Endothelial cell (in vitro differentiated cells): ENCODE measurements around the gene AGBL5. TPM values are rescaled to one million over a fixed set of nuclear protein-coding genes. Genes with fewer than 3 reads are reported as not detected.

Experiments
- DNase-seq: peaks from one replicate; pipeline ENCODE4 v3.0.0; 2021; ENCODE audit warnings: low spot score
- H3K27ac Mint-ChIP-seq: one replicate; pipeline ENCODE4 v1.8.0; 2021; ENCODE audit warnings: mixed read lengths, inconsistent platforms; ENCODE audit not compliant: unreplicated experiment
- H3K27me3 Mint-ChIP-seq: one replicate; pipeline ENCODE4 v1.8.0; 2021; ENCODE audit warnings: mild to moderate bottlenecking, moderate library complexity, mixed read lengths, inconsistent platforms; ENCODE audit not compliant: unreplicated experiment
- H3K36me3 Mint-ChIP-seq: one replicate; pipeline ENCODE4 v1.8.0; 2021; ENCODE audit warnings: mild to moderate bottlenecking, low read depth, mixed read lengths, inconsistent platforms; ENCODE audit not compliant: unreplicated experiment
- H3K4me1 Mint-ChIP-seq: one replicate; pipeline ENCODE4 v1.8.0; 2021; ENCODE audit warnings: mild to moderate bottlenecking, mixed read lengths, inconsistent platforms; ENCODE audit not compliant: unreplicated experiment
- H3K4me3 Mint-ChIP-seq: one replicate; pipeline ENCODE4 v1.8.0; 2021; ENCODE audit warnings: mild to moderate bottlenecking, mixed read lengths, inconsistent platforms; ENCODE audit not compliant: unreplicated experiment
- H3K9me3 Mint-ChIP-seq: one replicate; pipeline ENCODE4 v1.8.0; 2021; ENCODE audit warnings: mixed read lengths, inconsistent platforms; ENCODE audit not compliant: unreplicated experiment
- long read RNA-seq: library from polyadenylated mRNA; unstranded; transcript quantifications from one replicate; pipeline ENCODE4 v2.0.0, GENCODE V29; 2020; ENCODE audit not compliant: unreplicated experiment
- total RNA-seq: library from RNA; stranded (reverse); fragmentation: NEBNext Ultra II Directional; extraction: Animal tissue kit (Norgen Biotek cat#: 25700); gene quantifications from one replicate; pipeline ENCODE4 v1.2.1, GENCODE V29; 2021; ENCODE audit not compliant: unreplicated experiment
- TF ChIP-seq, protein P1 (sequence below): fragments of 200-600 bp; sonication (generic); IDR thresholded peaks from one replicate; pipeline ENCODE4 v1.5.0; 2021; ENCODE audit warnings: antibody characterized with exemption; ENCODE audit not compliant: unreplicated experiment

AGBL5 gene, protein sequence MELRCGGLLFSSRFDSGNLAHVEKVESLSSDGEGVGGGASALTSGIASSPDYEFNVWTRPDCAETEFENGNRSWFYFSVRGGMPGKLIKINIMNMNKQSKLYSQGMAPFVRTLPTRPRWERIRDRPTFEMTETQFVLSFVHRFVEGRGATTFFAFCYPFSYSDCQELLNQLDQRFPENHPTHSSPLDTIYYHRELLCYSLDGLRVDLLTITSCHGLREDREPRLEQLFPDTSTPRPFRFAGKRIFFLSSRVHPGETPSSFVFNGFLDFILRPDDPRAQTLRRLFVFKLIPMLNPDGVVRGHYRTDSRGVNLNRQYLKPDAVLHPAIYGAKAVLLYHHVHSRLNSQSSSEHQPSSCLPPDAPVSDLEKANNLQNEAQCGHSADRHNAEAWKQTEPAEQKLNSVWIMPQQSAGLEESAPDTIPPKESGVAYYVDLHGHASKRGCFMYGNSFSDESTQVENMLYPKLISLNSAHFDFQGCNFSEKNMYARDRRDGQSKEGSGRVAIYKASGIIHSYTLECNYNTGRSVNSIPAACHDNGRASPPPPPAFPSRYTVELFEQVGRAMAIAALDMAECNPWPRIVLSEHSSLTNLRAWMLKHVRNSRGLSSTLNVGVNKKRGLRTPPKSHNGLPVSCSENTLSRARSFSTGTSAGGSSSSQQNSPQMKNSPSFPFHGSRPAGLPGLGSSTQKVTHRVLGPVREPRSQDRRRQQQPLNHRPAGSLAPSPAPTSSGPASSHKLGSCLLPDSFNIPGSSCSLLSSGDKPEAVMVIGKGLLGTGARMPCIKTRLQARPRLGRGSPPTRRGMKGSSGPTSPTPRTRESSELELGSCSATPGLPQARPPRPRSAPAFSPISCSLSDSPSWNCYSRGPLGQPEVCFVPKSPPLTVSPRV
- total RNA-seq = 32.5 TPM
- long read RNA-seq, transcript AGBL5-201 (11 exons, 2,382 nt) = major isoform, 9 of 18 reads
- long read RNA-seq, partial matches to known transcripts = 4 of 18 reads
- long read RNA-seq, other reads (novel, unspliced or antisense) = 5 of 18 reads

DNA sequence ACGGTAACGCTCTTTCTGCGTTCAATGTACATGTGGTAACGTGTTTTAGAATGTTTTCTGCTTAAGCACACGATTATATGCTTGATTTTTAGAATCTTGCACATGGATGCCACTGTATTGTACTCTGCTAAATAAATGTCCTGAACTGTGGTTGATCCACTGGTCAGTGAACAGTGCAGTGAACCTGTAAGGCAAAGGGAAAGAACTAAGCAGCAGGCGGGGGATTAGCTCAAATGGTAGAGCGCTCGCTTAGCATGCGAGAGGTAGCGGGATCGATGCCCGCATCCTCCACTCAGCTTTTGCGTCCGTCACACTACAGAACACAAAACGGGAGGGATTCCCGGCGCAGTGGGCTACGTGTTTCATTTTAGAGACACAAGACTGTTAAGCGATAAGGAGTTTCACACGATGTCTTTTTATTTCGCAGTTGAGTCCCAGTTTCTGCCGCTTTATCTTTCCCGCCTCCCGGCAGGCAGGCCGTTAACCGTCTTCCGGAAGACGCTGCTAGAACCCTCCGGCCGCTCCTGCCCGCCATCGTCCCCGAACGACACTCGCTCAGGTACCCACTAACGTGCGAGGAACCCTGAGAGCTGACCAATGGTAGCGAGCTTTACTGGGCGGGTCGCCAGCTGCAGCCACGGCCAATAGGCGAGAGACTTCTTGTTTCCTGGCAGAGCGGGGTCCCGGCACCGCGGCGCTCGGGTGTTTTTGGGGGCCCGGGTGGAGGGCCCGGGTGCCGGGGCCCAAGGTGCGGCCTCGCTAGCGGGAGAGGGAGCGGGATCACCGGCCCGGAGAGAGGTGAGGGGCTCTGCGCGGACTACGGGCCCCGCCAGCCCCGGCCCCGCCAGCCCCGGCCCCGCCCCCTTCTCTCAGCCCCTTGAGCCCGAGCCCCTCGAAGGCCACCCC lies at the start of gene AGBL5:
Gene AGBL5 (plus strand): TSS at position 673 of the 906 bp plus-strand sequence. CDS start 1,291 bp downstream, outside the sequence.
- peaks cover 33% of the 10 kb centered on the region for H3K27me3 Mint-ChIP-seq
- no peaks in the 10 kb centered on the region for H3K9me3 Mint-ChIP-seq
- peaks cover 36% of the 10 kb centered on the region for H3K4me1 Mint-ChIP-seq
- peaks cover 37% of the 10 kb centered on the region for H3K36me3 Mint-ChIP-seq
- peak within 1 kb of the TSS; percentile 97 for H3K4me3 Mint-ChIP-seq
- H3K27ac Mint-ChIP-seq = peak within 1 kb of the TSS; percentile 99
- peak; percentile 94 for DNase-seq
- TF ChIP-seq, protein P1, sequence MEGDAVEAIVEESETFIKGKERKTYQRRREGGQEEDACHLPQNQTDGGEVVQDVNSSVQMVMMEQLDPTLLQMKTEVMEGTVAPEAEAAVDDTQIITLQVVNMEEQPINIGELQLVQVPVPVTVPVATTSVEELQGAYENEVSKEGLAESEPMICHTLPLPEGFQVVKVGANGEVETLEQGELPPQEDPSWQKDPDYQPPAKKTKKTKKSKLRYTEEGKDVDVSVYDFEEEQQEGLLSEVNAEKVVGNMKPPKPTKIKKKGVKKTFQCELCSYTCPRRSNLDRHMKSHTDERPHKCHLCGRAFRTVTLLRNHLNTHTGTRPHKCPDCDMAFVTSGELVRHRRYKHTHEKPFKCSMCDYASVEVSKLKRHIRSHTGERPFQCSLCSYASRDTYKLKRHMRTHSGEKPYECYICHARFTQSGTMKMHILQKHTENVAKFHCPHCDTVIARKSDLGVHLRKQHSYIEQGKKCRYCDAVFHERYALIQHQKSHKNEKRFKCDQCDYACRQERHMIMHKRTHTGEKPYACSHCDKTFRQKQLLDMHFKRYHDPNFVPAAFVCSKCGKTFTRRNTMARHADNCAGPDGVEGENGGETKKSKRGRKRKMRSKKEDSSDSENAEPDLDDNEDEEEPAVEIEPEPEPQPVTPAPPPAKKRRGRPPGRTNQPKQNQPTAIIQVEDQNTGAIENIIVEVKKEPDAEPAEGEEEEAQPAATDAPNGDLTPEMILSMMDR = no peak

DNA sequence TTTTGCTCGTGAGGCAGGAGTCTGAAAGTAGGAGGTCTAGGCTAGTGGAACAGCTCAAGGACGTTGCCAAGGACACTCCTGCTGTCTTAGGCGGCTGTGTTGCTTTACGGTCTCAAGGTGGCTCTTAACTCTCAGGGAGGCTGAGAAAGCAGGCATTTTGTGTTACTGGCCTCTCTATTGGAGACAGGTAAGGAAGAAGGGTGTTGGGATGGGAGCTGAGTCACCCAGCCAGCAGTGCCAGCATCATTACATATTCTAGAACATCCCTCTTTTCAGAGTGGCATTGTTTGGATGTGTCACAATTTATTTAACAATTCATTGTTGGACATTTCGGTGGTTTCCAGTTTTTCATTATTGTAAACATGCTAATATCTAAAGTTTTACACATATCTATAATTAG lies 49.5 kb upstream of the AGBL5 start:
- TF ChIP-seq, protein P1 = no peak
- Mint-ChIP-seq H3K9me3 (no peaks in the 10 kb centered on the region), H3K27me3 (peaks cover 2% of the 10 kb centered on the region), H3K27ac (no peak overlapping the region), H3K36me3 (no peaks in the 10 kb centered on the region), H3K4me1 (peaks cover 4% of the 10 kb centered on the region), H3K4me3 (no peak overlapping the region)
- DNase-seq = no peak

DNA sequence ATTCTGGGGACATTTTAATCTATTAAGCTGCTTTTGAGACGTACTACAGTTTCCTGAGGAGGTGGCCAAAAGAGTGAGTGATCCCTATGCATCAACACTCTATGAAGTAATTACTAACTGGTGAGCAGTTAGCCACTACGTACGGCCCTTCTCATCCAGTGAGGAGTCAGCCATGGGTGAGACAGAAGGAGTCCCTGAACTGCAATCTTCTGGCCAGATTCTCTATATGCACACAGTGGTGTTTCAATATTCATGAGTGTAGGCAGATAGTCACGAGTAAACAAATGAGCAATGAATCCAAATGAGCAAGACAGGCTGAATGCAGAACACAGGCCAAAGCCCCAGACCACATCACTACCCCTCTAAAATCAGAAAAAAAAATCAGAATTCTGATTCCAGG lies 48.5 kb upstream of the AGBL5 start:
- TF ChIP-seq, protein P1 = no peak
- H3K9me3 Mint-ChIP-seq = no peaks in the 10 kb centered on the region
- no peak overlapping the region for H3K27ac Mint-ChIP-seq
- H3K4me1 Mint-ChIP-seq = peaks cover 5% of the 10 kb centered on the region
- DNase-seq = no peak
- no peaks in the 10 kb centered on the region for H3K36me3 Mint-ChIP-seq
- H3K27me3 Mint-ChIP-seq = peaks cover 2% of the 10 kb centered on the region
- H3K4me3 Mint-ChIP-seq = no peak overlapping the region

DNA sequence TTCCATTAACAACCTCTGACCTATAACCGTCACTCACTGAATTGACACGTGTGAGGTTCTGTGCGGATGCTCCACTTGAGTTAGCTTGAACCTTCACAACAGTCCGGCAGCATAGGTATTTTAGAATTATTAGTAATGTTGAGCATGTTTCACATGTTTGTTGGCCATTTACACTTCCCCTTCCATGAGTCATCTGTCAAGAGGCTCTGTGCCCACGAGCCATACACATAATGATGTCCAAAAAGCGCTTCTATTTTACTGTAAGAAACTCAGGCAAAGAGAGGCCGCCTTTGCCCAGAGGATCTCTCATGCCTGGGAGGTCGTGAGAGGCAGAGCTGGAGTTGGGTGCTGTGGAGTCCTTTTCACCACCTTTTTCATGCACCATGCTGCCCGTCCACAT lies 47.6 kb upstream of the AGBL5 start:
- H3K4me3 Mint-ChIP-seq = no peak overlapping the region
- H3K36me3 Mint-ChIP-seq = no peaks in the 10 kb centered on the region
- peaks cover 5% of the 10 kb centered on the region for H3K4me1 Mint-ChIP-seq
- no peak for DNase-seq
- H3K27ac Mint-ChIP-seq = no peak overlapping the region
- peaks cover 2% of the 10 kb centered on the region for H3K27me3 Mint-ChIP-seq
- TF ChIP-seq, protein P1 = no peak
- H3K9me3 Mint-ChIP-seq = no peaks in the 10 kb centered on the region
